Dermis blood vessel endothelial cell (primary cell): ENCODE data around the gene ZBTB18. TPM values are rescaled to one million over a fixed set of nuclear protein-coding genes. Genes with fewer than 3 reads are reported as not detected.
"Not testable (repeated sequence)": the region's sequence is repeated elsewhere in the genome, so short reads cannot be mapped to it uniquely, and the experiment has no call there.

Experiments
- DNase-seq: peaks from one replicate; pipeline ENCODE4 v3.0.0; 2010
- total RNA-seq: library from RNA; depleted of rRNA; stranded (reverse); fragments of >200 nt; gene quantifications from 2 replicates; pipeline ENCODE4 v1.2.3, GENCODE V29; 2014

ZBTB18 gene
- total RNA-seq, 1 donor from 2014 or later = 41.0 TPM

DNA sequence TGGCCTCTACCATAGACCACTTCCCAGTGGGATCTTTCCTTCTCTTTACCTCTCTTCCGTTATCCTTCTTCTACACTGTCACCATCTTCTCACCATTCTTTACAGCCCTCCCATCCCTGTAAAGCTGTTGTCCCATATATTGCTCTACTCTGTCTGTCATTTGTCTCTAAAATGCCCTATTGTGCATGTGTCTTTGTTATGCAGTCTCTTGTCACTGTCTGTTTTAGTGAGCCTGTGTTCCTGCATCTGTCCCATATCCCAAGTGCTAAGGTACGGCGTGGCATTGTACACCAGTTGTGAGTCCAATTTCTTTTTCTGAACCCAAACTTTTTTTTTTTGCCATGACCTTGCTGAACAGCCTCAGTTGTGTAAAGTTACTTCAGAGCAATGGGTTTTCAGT lies 8.8 kb upstream of the ZBTB18 start:
- no peak for DNase-seq

DNA sequence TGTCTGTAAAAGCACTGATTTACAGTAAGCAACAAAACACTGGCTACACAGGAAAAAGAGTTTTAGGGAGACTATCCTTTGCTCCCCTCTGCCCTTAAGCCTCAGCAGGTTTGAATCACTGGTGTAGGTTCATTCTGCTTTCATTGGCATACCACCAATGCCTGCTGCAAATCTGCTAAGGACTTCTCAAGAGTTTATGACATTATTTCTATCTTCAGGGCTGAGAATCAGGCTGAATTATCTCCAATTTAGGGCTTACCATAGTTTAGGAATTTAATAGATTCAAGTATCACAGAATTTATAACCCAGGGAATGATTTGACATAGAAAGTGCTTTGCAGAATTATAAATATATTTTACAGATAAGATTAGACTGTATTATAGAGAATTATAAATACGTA lies 6.7 kb upstream of the ZBTB18 start:
- no peak for DNase-seq

DNA sequence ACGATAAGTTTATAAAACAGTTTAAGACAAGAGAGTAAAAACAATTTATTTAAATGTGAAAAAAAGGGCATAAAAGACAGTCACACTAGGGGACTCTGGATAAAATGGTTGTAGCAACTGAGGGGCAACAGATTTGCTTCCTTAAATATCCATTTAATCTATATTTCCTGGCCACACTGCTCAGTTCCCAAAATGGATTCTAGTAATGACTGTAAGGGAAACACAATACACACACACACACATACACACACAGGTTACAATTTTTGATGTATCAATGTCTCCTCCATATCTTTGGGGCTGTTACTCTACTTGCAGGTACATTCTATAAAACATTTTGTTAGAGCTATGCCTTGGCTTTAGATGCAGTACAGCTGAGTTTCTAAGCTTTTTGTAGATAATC lies 4.8 kb upstream of the ZBTB18 start:
- not testable (repeated sequence) for DNase-seq

DNA sequence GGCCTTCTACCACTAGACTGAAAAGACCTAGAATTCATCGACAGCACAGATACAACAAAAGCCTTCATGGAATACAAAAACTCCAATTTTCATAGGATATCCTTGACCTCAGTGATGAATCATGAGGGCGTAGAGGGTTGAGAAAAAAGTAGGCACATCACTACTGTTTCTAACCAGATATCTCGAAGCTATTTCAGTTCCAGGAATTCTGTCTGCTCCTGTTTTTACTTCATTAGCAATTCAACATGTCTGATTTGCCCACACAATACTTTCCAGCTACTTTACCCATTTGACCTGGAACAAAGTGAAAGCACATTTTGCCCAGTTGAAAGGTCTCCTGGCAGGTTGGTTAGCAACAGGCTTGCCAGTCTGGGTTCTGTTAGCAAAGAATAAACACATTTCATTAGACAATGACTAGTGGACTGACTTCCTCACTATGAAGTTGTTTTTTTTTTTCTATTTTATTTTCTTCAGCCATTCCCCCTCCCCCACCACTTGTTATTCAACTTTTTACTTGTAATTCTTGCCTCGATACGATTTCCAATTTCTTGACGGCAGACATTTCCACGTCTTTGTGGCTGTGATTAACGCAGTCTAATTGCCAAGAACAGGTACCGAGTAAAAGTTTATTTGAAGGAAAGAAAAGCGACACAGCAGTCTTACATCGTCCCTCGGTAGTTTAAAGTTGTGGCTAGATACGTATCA lies 4.0 kb upstream of the ZBTB18 start:
- peak; percentile 78 for DNase-seq

DNA sequence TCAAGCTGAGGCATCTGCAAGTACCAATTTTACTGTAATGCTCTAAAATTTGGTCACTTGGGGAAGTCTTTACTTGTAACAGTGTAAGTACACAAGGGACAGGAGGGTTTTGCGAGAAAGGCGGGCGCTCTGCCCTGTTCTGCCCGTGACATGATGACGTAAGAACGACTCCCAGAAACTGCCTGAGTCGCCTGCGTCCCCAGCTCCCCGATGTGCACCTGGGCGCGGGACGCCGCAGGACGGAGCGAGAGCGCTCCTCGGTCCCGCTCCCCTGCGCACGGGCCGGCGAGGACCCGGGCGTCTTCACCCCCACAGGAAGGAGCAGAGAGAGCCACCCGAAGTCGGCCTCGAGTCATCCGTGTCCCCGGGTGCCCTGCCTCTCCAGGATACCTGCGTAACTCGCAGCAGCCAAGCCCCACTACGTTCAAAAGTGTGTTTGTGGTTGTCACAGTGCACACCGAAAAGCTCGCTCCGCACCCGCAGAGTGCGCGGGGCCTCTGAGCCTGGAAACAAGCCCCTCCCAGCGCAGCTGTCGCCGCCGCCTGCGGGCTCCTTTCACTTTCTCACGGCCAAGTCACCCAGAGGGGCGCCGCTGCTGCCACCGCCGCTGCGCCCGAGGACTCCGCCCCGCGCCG lies 3.3 kb upstream of the ZBTB18 start:
- peak; percentile 79 for DNase-seq

DNA sequence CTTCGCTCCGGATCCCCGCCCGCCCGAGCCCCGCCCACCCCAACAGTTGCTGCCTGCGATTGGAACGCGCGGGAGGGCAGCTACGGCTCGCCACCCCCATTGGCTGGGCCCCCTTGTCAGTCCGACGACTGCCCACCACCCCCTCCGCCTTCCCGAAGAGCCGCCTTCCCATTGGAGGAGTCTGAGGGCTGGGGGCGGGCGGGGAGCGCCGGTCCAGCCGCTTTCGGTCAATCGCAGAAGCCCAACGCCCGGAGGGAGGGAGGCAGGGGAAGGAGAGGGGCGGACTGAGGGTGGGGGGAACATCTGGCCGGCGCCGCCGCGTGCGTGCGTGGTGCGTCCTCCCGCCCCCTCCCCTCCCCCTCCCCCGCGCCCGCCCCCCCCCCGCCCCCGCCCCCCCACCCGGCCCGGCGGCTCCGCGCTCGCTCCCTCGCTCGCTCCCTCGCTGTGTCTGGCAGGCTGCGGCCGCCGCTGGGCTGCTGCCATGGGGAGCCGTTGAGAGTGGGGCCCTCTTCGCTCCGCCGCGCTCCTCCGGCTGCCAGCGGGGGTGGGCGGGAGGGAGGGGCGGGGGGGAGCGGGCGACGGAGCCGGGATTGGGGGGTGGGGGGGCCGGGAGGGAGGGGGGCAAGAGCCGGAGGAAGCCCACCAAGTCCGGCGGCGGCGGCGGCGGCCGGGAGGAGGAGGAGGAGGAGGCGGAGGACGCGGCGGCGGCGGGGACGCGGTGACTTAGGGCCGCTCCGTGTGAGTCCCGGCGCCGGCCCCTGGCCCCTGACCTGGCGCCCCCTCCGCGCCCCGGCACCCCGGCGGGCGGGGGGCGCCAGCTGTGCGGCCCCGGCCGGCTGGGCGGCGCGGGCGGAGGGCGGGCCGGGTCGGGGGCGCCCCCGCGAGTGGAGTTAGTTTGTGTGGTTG lies 2.6 kb upstream of the ZBTB18 start:
- DNase-seq = peak; percentile 100

DNA sequence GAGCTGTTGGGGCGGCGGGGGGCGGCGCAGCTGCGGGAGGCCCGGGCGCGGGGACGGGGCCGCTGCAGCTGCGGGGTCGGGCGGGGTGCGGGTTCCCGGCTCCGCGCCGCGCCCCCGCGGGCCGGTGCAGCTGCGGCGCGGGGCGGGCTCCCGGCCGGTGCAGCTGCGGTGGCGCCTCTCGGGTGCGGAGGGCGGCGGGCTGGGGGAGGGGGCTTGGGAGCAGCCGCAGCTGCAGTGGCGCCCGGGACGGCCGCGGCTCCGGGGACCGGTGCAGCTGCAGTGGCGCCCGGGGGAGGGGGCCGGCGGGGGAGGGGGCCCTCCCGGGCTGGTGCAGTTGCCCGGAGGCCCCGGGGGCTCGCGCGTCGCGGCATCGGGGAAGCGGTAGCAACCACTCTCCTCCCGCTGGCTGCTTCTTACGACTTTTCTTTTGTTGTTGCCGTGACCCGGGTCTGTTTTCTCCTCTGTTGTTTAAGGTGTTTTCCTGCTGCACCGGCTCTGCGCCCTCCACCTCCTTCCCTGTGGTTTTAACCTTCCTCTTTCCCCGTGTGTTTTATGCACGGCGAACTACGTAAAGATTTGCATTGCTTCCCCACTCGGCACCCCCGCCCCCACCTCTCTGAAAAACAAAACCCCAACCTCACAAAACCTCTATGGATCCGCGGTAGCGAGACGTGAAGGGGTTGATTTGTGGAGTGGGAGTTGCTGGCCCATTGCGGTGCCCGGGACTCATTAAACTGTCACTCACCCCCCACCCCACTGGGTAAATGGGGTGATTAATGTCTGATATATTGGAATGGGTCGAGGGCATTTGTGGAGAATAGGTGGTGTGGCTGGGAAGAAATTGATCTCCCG lies 1.7 kb upstream of the ZBTB18 start:
- DNase-seq = peak; percentile 62

DNA sequence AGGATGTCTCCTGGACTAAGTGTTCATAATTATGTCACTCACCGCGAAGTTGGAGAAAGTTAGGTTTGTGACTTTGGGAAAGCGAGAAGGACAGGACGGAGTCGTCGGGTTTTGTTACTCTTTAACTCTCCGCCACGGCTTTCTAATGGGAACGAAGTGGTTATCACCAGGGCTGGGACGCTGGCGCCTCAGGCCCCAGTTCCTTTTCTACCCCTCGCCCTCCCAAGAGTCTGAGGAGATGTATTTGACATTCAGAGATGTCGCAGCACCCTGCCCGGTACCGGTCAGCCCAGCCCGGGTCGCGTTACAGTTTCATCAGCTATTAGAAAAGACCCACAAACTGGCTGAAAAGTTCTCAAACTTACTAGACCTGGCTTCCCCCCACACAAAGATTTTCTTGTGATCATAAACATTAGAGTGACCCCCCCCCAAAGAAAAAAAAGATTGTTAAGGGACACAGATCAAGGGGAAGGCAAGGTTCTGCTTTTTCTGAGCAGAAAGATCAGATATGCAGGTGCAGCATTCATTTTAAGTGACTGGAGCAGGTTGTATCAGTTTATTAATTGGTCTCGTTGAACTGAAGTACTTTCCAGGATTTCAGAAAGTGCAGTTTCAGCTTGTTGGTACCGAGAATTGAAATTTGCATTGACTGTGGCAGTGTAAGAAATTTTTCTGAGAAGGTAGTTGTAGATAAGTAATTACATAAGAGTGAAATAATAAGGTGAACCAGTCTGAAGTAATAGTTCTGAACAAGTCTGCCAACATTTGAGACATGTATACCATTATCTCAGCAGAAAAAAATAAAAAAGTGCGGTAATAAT lies 859 bp upstream of the ZBTB18 start:
- peak; percentile 34 for DNase-seq

DNA sequence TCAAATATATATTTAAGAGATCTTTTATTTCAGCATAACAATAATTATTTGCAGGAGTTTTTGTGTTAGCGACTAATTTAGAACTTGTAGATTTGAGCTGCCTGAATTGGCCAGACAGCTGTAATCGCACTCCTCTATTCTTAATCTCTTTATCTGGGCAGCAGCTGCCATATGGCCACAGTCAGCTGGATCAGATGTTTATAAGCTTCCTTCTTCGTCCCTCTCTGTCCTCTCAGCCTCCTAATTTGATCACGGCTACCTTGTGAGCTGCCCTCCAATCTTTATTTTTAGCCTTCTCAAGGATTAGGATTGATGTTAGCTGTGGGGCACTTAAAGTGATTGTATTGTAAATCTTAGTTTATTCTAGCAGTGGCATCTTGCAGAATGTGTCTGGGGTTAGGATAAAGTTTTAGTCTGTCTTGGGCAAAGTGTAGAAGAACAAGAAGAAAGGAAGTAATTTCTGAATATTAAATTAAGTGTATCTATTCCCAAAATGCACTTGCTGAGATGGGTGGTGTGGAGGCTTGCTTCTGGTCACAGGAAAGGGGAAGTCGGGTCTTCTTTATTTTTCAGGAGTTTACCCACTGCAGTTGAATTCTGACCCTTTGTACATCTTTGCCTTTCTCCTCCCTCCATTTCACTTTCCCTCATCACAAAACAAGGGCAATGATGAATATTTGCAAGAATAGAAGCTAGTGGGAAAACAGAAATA lies 1.1 kb downstream of the ZBTB18 start:
- peak; percentile 49 for DNase-seq

DNA sequence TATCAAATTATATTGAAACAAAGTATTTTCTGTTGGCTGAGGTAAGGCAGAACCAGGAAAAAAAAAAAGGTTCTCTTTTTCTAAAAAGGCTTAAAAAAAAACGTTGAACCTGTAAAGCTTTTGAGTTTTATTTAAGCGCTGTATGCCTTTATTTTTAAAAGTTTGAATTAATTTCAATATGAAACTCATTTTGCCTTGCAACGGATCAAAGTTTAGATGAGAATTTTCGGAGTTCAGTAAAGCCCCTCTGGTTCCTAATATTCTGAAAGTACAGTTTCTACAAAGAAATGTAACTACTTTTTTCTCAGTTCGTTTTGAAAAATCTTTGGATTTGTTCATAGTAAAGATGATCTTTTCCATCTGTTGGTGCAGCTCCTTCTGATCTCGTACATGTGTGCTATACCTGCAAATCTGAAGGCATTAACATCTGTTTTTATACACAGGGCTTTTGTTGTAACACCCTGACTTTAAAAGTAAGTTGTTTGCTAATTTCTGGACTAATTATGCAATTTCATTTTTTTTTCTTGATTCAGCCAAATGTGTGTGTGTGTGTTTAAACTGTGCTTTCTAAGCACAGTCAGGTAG lies 1.7 kb downstream of the ZBTB18 start:
- DNase-seq = no peak

DNA sequence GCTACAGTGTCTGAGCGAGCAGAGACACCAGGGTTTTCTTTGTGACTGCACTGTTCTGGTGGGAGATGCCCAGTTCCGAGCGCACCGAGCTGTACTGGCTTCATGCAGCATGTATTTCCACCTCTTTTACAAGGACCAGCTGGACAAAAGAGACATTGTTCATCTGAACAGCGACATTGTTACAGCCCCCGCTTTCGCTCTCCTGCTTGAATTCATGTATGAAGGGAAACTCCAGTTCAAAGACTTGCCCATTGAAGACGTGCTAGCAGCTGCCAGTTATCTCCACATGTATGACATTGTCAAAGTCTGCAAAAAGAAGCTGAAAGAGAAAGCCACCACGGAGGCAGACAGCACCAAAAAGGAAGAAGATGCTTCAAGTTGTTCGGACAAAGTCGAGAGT lies 2.7 kb downstream of the ZBTB18 start:
- DNase-seq = no peak

DNA sequence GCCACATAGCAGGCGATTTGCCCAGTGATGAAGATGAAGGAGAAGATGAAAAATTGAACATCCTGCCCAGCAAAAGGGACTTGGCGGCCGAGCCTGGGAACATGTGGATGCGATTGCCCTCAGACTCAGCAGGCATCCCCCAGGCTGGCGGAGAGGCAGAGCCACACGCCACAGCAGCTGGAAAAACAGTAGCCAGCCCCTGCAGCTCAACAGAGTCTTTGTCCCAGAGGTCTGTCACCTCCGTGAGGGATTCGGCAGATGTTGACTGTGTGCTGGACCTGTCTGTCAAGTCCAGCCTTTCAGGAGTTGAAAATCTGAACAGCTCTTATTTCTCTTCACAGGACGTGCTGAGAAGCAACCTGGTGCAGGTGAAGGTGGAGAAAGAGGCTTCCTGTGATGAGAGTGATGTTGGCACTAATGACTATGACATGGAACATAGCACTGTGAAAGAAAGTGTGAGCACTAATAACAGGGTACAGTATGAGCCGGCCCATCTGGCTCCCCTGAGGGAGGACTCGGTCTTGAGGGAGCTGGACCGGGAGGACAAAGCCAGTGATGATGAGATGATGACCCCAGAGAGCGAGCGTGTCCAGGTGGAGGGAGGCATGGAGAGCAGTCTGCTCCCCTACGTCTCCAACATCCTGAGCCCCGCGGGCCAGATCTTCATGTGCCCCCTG lies 3.3 kb downstream of the ZBTB18 start:
- DNase-seq = no peak

DNA sequence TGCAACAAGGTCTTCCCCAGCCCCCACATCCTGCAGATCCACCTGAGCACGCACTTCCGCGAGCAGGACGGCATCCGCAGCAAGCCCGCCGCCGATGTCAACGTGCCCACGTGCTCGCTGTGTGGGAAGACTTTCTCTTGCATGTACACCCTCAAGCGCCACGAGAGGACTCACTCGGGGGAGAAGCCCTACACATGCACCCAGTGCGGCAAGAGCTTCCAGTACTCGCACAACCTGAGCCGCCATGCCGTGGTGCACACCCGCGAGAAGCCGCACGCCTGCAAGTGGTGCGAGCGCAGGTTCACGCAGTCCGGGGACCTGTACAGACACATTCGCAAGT lies 3.8 kb downstream of the ZBTB18 start:
- no peak for DNase-seq

DNA sequence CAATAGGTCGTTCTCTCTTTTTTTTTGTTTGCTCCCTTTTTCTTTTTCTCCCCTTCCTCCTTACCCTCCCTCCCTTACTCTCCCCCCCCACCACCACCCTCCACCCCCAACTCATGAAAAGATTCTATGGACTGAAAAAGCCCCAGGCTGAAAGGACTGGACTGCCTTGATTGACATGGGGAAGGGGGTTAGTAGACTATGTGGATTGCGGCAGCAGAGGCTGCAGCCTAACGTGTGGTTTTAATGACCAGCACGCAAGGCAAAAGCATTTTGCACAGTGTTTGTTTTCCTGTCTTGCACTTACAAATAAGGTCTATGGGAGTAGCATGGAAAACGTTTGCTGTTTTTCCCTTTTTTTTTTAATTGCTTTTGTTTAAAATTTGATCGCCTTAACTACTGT lies 5.5 kb downstream of the ZBTB18 start:
- DNase-seq = peak; percentile 13

DNA sequence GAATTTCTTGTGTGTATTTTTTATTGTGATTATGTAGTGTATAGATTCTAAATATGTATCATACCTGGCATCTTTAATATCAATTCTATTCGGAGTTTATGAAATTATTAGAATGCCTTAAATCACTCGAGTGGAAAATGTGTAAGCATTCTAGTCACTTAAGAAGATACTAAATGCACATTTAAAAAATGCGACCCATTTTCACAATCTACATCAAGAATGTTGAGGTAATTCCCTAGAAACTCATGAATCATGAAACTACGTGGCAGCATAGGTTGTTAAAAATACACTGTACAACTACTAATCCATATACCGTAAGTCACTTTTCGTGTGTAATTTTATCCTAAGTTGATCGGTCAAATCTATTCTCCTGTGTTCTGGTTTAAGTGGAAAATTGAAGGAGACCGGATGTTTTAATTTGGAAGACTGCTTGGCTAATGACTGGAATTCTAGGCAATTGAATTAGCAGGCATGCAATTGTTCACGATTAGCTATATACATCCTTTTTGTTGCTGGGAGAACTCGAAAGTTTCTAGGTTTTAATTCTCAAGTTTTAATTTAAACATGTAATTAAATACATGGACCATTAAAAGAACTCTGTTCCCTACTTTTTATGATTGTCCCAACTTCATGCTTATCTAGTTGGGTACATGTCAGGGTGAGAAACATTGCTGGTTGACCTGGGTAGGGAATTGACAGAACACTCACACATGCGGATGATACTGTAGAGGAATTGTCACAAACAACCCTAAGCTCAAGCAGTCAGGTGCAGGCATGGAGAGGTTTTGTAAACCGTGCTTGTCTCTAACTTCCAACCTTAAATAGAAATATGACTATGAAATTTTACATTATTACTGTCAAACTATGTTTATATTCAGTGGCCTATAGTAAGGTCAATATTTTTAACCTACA lies 6.6 kb downstream of the ZBTB18 start:
- DNase-seq = no peak

DNA sequence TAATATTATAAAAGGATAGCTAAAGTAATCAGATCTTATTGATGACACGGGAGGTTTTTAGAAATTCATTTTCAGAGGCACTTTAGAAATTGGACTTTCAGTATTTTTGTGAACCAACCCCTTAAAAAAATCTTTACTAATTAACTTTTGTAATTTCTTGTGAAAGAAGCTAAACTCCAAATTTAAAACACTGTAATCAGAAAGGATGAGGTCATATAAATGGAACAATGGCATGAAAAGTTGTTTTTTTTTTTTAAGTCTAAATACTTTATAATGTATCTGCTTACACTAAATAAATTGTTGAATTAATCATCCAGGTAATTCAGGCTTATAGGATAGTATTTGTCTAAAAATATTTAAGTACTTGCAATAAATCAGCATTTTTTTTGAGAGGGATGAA lies 9.0 kb downstream of the ZBTB18 start:
- no peak for DNase-seq

DNA sequence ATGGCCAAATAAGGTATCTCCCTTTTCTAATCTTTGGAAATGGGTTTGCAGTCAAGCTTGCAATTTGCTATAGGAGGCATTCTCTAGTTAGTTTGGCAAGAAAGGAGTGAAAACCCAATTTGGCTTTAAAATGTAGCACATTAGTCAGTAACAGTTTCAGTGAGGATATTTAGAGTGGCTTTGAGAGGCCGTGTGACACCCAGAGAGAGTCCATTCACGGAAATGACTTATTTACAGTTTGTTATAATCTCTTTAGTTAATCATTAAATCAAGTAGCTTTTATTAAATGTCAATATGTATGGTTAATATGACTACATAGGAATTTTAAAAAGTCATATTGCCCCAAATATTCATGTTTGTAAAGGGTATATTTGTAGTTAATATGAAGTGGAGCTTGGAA lies 9.6 kb downstream of the ZBTB18 start:
- no peak for DNase-seq

DNA sequence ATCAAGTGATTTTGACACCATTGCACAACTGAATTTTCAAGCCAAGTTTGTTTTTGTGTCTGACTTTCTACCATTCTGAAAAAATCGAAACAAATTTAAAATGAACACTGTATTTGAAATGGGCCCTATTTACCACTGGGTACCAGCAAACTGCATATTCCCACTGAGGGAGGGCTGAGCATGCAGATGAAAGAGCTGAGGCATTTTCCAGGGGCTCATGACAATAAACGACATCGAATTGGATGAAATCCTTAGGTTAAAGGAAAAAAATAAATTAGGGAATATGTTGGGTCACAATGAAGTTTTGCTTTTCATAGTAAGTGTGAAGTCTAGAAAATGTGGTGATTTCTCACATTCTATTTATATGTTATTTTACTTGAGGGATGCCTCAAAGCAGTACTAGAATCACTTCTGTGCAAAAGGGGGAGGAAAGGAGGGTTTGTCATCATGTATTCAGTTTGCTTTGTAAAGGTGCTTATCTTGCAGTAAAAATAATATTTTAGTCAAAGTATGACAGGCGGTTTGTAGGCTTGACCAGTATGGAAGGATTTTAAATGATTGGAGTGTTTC lies 11.2 kb downstream of the ZBTB18 start:
- DNase-seq = no peak

DNA sequence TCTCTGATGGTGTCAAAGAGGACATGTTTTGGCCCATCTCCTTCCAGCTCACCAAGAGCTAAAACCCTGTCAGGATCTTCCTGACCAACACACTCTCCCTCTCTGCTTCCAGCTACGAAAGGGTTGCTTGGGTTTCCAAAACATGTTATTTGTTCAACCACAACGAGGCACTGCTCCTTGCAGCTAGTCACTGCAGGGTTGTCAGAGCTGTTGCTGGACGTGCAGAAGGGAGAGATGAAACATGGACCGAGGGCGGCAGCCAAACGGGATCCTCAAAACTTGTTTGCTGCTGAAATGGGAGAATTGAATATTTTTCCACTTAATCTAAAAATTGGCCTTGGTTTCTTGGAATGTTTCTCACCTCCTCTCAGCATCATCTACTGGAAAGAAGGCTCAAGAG lies 12.4 kb downstream of the ZBTB18 start:
- DNase-seq = no peak
